Bronchial epithelial cell (primary cell): ENCODE results near the gene MLF2. TPM values are rescaled to one million over a fixed set of nuclear protein-coding genes. Genes with fewer than 3 reads are reported as not detected.
"Not testable (repeated sequence)": the region's sequence is repeated elsewhere in the genome, so short reads cannot be mapped to it uniquely, and the experiment has no call there.

ENCODE experiments used
- DNase-seq: peaks from one replicate; pipeline ENCODE4 v3.0.0-alpha.2; 2010; ENCODE audit warnings: low read depth
- FAIRE-seq: peaks from 2 replicates; lab custom pipeline; 2011; peaks lifted over from hg19 to GRCh38; lab: Jason Lieb, UNC
- H3K27me3 ChIP-seq: 2 replicates; pipeline ENCODE4 v1.5.1; 2011; ENCODE audit warnings: low read length; ENCODE audit not compliant: control insufficient read depth, insufficient read depth
- H3K36me3 ChIP-seq: 2 replicates; pipeline ENCODE4 v1.5.1; 2011; ENCODE audit warnings: low read length; ENCODE audit not compliant: control insufficient read depth, insufficient read depth
- H3K4me3 ChIP-seq: 2 replicates; pipeline ENCODE4 v1.5.1; 2011; ENCODE audit warnings: mild to moderate bottlenecking, low read depth, low read length, control low read depth
- CTCF ChIP-seq: IDR thresholded peaks from 2 replicates; pipeline ENCODE4 v1.5.1; 2011; ENCODE audit warnings: mild to moderate bottlenecking, moderate library complexity, low read length, control low read depth, inconsistent platforms; ENCODE audit not compliant: insufficient read depth, severe bottlenecking
- total RNA-seq: library from RNA; depleted of rRNA; stranded (reverse); fragments of >200 nt; gene quantifications from 2 replicates; pipeline ENCODE4 v1.2.1, GENCODE V29; 2014

Gene MLF2
- total RNA-seq, 1 donor from 2014 or later: 136 TPM

GRCh38 chr12:6724409-6724797, 28.5 kb downstream of the MLF2 start:
- no peaks in the 10 kb centered on the region for H3K27me3 ChIP-seq
- TF ChIP-seq CTCF: no peak
- peak overlapping the region; percentile 61 for H3K4me3 ChIP-seq
- FAIRE-seq (no peak), DNase-seq (no peak)
- peaks cover 9% of the 10 kb centered on the region for H3K36me3 ChIP-seq

- no peak for FAIRE-seq
- no peaks in the 10 kb centered on the region for H3K27me3 ChIP-seq
- peak within 1 kb of the TSS; percentile 61 for H3K4me3 ChIP-seq
- H3K36me3 ChIP-seq: peaks cover 5% of the 10 kb centered on the region
- TF ChIP-seq CTCF: no peak
- peak; percentile 97 for DNase-seq
Observed at GRCh38 chr12:6723607-6724408, 29.1 kb downstream of the MLF2 start, which contains the start of gene COPS7A. Gene COPS7A, plus strand, starts transcription at chr12:6724046. Its CDS starts 611 bp downstream, at chr12:6724657.

GRCh38 chr12:6722863-6723262, 30.1 kb downstream of the MLF2 start:
- peaks cover 4% of the 10 kb centered on the region for H3K36me3 ChIP-seq
- H3K27me3 ChIP-seq: no peaks in the 10 kb centered on the region
- H3K4me3 ChIP-seq: no peak overlapping the region
- DNase-seq: no peak
- FAIRE-seq: no peak
- TF ChIP-seq CTCF: no peak

GRCh38 chr12:6716874-6717437, 36.0 kb downstream of the MLF2 start:
- H3K4me3 ChIP-seq: no peak overlapping the region
- no peak for FAIRE-seq
- H3K36me3 ChIP-seq: no peaks in the 10 kb centered on the region
- H3K27me3 ChIP-seq: no peaks in the 10 kb centered on the region
- TF ChIP-seq CTCF: no peak
- no peak for DNase-seq

GRCh38 chr12:6716031-6716873, 36.7 kb downstream of the MLF2 start:
- H3K36me3 ChIP-seq, DNase-seq, FAIRE-seq, H3K4me3 ChIP-seq, H3K27me3 ChIP-seq: not testable (repeated sequence)

GRCh38 chr12:6708960-6709394, 44.0 kb downstream of the MLF2 start:
- FAIRE-seq (peak; percentile 52), DNase-seq (no peak)
- H3K27me3 ChIP-seq: no peaks in the 10 kb centered on the region
- H3K4me3 ChIP-seq: no peak overlapping the region
- no peaks in the 10 kb centered on the region for H3K36me3 ChIP-seq
- TF ChIP-seq CTCF: no peak

GRCh38 chr12:6708351-6708750, 44.6 kb downstream of the MLF2 start:
- not testable (repeated sequence) for FAIRE-seq, H3K27me3 ChIP-seq

More at GRCh38 chr12:6708351-6708750, 44.6 kb downstream of the MLF2 start:
- not testable (repeated sequence) for H3K36me3 ChIP-seq, DNase-seq, H3K4me3 ChIP-seq
